UCSD-AML1 (cell line): ENCODE results near the gene RPL38.

Experiments used
- DNase-seq: peaks from one replicate; lab custom pipeline; 2025; ENCODE audit not compliant: unreplicated experiment; lab: John Stamatoyannopoulos, UW

Gene RPL38

DNA sequence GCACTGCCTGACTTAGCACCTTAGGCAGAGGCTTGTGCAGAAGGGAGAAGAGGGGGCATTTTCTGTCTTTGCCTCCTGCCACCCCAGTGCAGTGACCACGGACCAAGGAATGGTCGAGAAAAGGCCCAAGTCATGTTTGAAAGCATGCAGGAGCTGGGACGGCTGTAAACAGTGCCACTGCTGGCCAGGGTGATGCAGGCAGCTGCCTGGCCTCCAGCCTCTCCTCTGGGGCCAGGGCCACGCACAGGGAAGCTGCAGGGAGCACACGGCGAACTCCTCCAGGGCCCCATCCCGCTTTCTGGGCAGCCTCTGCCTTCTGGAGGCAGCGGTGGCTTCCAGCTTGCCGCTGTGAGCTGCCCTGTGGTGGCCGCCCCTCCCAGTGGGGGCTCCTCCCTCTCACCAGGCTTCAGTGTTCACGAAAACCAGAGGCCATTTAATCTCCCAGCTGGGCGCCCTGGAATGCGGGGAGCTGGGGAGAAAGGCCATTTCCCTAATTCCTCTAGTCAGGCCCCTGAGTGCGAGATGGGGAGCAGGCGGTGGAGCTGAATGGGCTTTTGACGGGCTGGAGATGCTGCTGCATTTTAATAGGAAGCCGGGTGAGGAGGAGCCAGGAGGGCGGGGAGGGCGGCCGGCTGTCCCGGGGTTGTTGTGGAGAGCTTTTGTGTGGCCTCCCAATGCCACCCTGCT is 41.8 kb downstream of the RPL38 start:
- DNase-seq = no peak

DNA sequence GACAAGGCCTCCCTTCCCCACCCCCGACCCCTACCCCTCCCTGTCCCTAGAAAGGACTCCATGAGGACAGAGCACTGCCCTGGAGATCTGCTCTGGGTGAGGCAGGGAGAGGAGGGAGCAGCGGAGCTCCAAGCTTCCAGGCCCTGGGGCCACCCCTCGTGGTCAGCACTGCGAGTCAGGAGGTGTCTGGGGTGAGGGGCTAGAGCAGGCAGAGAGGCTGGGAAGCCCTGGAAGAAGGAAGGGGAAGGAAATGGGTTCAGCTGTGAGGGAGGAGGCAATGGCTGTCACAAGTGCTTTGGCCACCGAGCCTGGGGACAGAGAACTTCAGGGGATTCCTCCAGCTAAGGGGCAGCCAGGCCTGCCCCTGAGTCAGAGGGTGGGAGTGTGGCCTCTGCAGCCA is 42.4 kb downstream of the RPL38 start:
- peak; percentile 50 for DNase-seq

DNA sequence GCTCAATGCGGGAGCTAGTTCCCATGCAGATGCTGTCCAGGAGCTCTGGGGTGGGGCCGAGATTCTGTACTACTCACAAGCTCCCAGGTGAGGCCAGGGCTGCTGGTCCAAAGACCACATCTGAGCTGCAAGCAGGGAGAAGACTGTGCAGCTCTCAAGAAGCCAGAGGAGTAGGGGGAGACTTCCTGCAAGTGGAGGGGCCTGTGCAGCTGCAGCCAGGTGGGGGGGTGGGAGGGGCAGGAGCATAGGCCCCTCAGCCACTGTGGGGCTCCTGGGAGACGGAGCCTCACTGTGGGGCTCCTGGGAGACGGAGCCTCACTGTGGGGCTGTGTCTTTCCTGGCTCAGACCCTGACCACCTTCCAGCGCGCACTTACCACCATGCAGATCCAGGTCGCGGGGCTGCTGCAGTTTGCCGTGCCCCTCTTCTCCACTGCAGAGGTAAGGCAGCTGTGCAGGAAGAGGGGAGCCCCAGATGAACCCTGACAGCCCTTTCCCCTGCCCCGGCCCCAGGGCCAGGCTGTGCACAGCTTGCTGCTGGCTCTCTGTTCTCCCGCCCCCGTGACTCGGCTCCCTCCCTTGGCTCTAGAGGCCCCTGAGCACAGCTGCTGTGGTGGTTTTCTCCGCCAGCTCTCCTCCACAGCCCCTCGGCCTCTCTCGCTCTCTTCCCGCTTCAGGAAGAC is 46.3 kb downstream of the RPL38 start:
- no peak for DNase-seq

DNA sequence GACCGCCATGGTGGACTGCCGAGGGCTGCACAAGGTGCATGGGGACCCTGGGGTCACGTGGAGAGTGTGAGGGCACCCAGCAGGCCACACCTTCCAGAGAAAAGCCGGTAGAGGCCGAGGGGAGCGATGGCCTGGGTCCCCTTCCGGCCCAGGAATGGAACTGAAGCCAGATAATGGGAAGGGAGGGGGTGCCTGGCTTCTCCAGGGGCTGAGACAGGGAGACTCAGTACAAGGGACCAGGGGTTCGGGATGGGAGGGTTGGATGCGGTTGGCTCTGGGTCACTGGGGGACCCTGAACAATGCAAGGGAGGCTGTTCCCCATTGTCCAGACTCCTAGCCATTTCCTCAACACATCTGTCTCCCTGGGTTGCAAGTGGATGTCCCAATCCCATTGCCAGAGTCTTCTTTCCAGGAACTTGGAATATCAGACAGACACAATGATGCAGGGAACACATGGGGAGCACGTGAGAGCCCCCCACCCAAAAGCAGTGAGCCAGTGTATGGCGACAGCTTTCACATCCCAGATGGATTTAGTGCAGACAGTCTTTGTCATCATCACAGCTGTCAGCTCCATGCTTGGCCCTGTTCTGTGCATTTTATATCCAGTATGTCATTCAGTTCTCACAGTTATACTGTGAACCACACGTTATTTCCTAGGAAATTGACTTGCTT is 47.0 kb downstream of the RPL38 start:
- no peak for DNase-seq

DNA sequence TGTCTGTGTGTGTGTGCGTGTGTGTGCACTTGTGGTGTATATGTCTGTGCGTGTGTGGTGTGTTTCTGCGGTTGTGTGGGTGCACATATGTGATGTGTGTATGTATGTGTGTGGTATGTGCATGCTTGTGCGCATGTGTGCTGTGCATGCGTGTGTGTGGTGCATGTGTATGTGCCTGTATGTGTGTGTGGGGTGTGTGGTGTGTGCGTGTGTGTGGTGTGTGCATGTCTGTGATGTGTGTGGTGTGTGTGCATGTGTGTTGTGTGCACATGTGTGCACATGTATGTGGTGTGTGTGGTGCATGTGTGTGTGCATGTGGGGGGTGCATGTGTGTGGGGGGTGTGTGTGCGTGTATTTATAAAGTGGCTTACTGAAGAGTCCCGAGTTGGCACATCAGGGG is 47.6 kb downstream of the RPL38 start:
- DNase-seq = no peak

DNA sequence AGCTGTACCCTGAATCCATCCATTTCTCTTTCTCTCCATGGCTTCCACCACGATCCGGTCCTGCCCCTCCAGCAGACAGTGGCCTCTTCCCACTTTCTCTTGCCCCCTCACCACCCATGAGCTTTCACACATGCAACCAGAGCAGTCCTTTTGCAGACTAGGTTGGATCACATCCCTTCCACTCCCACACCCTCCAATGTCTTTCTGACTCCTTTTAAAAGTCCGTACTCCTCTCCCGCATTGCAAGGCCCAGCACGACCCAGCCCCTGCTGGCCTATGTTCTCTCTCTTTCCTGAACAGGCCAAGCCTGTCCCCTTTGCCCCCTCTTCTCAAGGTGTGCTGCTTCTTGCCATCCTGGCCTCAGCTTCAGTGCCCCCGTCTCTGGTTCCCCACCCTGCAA is 48.1 kb downstream of the RPL38 start:
- no peak for DNase-seq

DNA sequence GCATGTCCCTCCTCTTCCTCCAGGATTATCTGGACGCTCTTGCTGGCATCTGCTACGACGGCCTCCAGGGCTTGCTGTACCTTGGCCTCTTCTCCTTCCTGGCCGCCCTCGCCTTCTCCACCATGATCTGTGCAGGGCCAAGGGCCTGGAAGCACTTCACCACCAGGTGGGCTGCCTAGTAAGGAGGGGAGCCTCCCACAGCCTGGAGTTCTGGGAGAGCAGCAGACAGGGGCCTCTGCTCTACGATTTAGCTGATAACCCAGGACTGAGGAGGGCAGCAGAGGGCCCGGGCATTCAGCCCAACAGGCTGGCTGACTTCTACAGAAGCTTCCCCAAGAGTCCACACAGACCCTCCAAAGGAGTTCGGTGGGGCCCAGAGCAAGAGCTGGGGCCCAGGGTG is 48.7 kb downstream of the RPL38 start:
- DNase-seq = no peak

DNA sequence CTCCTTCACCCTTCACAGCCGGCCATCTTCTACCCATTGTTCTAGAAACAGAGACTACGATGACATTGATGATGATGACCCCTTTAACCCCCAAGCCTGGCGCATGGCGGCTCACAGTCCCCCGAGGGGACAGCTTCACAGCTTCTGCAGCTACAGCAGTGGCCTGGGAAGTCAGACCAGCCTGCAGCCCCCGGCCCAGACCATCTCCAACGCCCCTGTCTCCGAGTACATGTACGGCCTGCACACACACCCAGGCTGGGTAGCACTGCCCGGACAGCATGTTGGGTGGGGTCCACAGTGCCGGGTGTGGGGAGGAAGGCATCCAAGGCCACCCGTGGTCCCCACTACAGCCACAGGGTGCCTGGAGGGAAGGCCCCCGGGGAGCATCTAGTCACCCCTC is 49.6 kb downstream of the RPL38 start:
- no peak for DNase-seq

DNA sequence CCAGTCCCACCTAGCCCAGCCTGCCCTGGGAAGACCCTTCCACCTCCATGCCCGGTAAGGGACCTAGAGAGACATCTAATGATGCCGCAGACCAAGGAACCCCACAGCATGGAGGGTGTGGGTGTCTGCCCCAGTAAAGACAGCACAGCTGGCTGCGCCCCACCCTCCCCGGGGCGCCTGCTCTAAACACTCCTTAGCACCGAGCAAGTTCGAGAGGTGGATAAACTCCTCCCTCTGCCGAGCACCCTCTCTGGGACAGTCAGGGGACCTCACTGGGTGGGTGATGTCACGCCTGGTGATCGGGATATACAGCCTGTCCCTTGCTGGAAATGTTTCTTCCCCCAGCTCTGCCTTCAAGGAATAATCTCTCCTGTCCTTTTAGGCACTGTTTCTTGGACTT is 53.8 kb downstream of the RPL38 start:
- no peak for DNase-seq

DNA sequence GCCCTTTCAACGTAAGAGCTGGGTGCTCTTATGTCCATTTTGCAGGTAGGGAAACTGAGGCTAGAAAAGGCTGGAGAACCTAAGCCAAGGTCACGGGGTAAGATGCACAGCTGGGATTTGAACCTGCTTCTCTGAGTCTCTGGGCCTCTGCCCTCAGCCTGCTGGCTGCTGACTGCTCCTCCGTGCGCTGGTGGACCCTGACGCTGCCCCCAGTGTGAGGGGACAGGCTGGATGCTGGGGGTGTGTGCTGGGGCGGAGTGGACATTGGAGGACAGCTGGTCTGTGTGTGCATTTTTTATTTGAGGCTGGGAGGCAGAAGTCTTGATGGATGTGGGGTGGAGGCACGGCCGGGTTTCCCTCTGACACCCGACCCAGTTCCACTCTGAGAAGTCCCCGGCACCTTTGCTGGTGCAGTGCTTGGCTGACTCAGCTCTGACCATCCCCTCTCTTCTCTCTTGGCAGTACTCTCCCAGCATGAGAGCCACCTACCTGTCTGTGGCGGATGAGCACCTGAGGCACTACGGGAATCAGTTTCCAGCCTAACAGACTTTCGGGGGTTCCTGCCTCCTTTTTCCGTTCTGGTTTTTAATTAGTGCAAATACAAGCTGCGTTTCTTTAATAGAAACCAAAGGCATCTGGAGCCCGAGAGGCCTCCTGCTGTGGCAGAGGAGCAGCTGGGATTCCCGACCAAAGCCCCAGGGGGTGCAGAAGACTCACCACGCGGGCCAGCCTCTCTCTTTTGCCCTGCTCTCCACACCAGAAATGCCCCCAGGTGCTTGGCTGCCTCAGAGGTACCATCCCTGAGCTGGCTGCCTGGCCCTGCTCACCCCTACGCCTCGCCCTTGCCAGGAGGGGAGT is 56.4 kb downstream of the RPL38 start:
- no peak for DNase-seq
